Muscle layer of duodenum (tissue), 2 donors: ENCODE results near the gene CDH12.
"Not testable (repeated sequence)": the region's sequence is repeated elsewhere in the genome, so short reads cannot be mapped to it uniquely, and the experiment has no call there.

ENCODE experiments used
- H3K27ac ChIP-seq: one replicate; pipeline ENCODE4 v1.7.0; 2013; ENCODE audit warnings: mild to moderate bottlenecking, low read length
- H3K27me3 ChIP-seq: one replicate; pipeline ENCODE4 v1.7.0; 2013; ENCODE audit warnings: low read depth, mild to moderate bottlenecking, control low read depth, low read length
- H3K36me3 ChIP-seq, 2 donors: one replicate each; pipeline ENCODE4 v1.7.0; 2013; ENCODE audit warnings: low read length in 2 of 2, control low read depth in 1 of 2, mild to moderate bottlenecking in 1 of 2; ENCODE audit not compliant: insufficient read depth in 2 of 2, control insufficient read depth in 1 of 2
- H3K4me1 ChIP-seq, 2 donors: one replicate each; pipeline ENCODE4 v1.7.0; 2013; ENCODE audit warnings: low read length in 2 of 2, mild to moderate bottlenecking in 2 of 2, control low read depth in 1 of 2, moderate library complexity in 1 of 2; ENCODE audit not compliant: insufficient read depth in 2 of 2, control insufficient read depth in 1 of 2
- H3K4me3 ChIP-seq, 2 donors: one replicate each; pipeline ENCODE4 v1.7.0; 2013; ENCODE audit warnings: low read length in 2 of 2, low read depth in 1 of 2, mild to moderate bottlenecking in 1 of 2
- H3K9me3 ChIP-seq, 2 donors: one replicate each; pipeline ENCODE4 v1.7.0; 2013; ENCODE audit warnings: low read length in 2 of 2, control low read depth in 1 of 2, mild to moderate bottlenecking in 1 of 2; ENCODE audit not compliant: control insufficient read depth in 1 of 2
- donor health status: healthy.

The CDH12 gene

GRCh38 chr5:22351178-22351577 lies 502.0 kb downstream of the CDH12 start:
- Histone ChIP-seq H3K36me3 (no peaks in the 10 kb centered on the region), H3K4me1 (no peaks in the 10 kb centered on the region), H3K4me3 (no peak overlapping the region), H3K27ac (no peak overlapping the region), H3K27me3 (no peaks in the 10 kb centered on the region), H3K9me3 (no peaks in the 10 kb centered on the region)

- Histone ChIP-seq H3K27ac (no peak overlapping the region), H3K4me1 (no peaks in the 10 kb centered on the region), H3K4me3 (no peak overlapping the region), H3K36me3 (no peaks in the 10 kb centered on the region), H3K9me3 (no peaks in the 10 kb centered on the region), H3K27me3 (no peaks in the 10 kb centered on the region)
Measured at GRCh38 chr5:22348027-22348426, 505.1 kb downstream of the CDH12 start.

DNA sequence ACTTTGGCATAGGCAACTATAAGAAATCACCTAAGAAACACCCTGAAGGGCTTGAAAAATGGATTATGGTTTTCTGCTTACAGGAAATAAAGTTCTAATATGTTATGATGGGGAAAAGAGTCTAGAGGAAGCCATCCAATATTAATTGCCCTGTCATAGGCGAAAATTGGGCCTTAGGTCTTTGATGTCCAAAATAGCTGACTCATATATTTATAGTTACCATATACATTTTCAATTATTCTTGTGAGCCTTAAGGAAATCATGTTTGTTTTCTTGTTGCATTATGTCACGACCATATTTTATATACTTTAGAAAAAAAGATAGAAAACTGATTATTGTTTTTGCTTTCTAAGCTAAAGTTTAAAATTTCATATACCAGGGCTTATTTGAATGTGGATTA lies 509.1 kb downstream of the CDH12 start:
- no peaks in the 10 kb centered on the region for H3K4me1 ChIP-seq
- H3K27ac ChIP-seq: no peak overlapping the region
- no peak overlapping the region for H3K4me3 ChIP-seq
- no peaks in the 10 kb centered on the region for H3K27me3 ChIP-seq
- H3K9me3 ChIP-seq: no peaks in the 10 kb centered on the region
- no peaks in the 10 kb centered on the region for H3K36me3 ChIP-seq

GRCh38 chr5:22341406-22341805 lies 511.7 kb downstream of the CDH12 start:
- H3K9me3 ChIP-seq: no peaks in the 10 kb centered on the region
- no peak overlapping the region for H3K27ac ChIP-seq
- no peaks in the 10 kb centered on the region for H3K27me3 ChIP-seq

DNA sequence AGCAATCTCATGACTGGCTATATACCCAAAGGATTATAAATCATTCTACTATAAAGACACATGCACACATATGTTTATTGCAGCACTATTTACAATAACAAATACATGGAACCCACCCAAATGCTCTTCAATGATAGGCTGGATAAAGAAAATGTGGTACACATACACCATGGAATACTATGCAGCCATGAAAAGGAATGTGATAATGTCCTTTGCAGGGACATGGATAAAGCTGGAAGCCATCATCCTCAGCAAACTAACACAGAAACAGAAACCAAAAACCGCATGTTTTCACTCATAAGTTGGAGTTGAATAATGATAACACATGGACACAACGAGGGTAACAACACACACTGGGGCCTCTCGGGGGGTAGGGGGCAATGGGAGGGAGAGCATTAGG lies 520.2 kb downstream of the CDH12 start:
- H3K27ac ChIP-seq, H3K4me1 ChIP-seq, H3K4me3 ChIP-seq, H3K9me3 ChIP-seq, H3K27me3 ChIP-seq, H3K36me3 ChIP-seq: not testable (repeated sequence)

More at GRCh38 chr5:22341406-22341805, 511.7 kb downstream of the CDH12 start:
- Histone ChIP-seq H3K4me3 (no peak overlapping the region), H3K4me1 (no peaks in the 10 kb centered on the region), H3K36me3 (no peaks in the 10 kb centered on the region)

GRCh38 chr5:22329683-22330082 lies 523.5 kb downstream of the CDH12 start:
- Histone ChIP-seq H3K27me3 (no peaks in the 10 kb centered on the region), H3K36me3 (no peaks in the 10 kb centered on the region), H3K4me3 (no peak overlapping the region), H3K4me1 (no peaks in the 10 kb centered on the region), H3K27ac (no peak overlapping the region), H3K9me3 (no peaks in the 10 kb centered on the region)

- Histone ChIP-seq H3K9me3 (no peaks in the 10 kb centered on the region), H3K4me3 (no peak overlapping the region), H3K27ac (no peak overlapping the region)
Measured at GRCh38 chr5:22319798-22320197, 533.3 kb downstream of the CDH12 start.

GRCh38 chr5:22316294-22316693 lies 536.9 kb downstream of the CDH12 start:
- Histone ChIP-seq H3K36me3 (no peaks in the 10 kb centered on the region), H3K27ac (no peak overlapping the region), H3K9me3 (no peaks in the 10 kb centered on the region), H3K4me1 (no peaks in the 10 kb centered on the region), H3K4me3 (no peak overlapping the region), H3K27me3 (no peaks in the 10 kb centered on the region)

More at GRCh38 chr5:22319798-22320197, 533.3 kb downstream of the CDH12 start:
- H3K4me1 ChIP-seq: no peaks in the 10 kb centered on the region
- H3K36me3 ChIP-seq: no peaks in the 10 kb centered on the region
- H3K27me3 ChIP-seq: no peaks in the 10 kb centered on the region

GRCh38 chr5:22315052-22315451 lies 538.1 kb downstream of the CDH12 start:
- H3K36me3 ChIP-seq, H3K27me3 ChIP-seq: not testable (repeated sequence)

GRCh38 chr5:22314548-22314947 lies 538.6 kb downstream of the CDH12 start:
- Histone ChIP-seq H3K27me3 (no peaks in the 10 kb centered on the region), H3K4me3 (no peak overlapping the region), H3K4me1 (no peaks in the 10 kb centered on the region), H3K27ac (no peak overlapping the region), H3K9me3 (no peaks in the 10 kb centered on the region), H3K36me3 (no peaks in the 10 kb centered on the region)

More at GRCh38 chr5:22315052-22315451, 538.1 kb downstream of the CDH12 start:
- H3K4me3 ChIP-seq, H3K9me3 ChIP-seq, H3K27ac ChIP-seq, H3K4me1 ChIP-seq: not testable (repeated sequence)

DNA sequence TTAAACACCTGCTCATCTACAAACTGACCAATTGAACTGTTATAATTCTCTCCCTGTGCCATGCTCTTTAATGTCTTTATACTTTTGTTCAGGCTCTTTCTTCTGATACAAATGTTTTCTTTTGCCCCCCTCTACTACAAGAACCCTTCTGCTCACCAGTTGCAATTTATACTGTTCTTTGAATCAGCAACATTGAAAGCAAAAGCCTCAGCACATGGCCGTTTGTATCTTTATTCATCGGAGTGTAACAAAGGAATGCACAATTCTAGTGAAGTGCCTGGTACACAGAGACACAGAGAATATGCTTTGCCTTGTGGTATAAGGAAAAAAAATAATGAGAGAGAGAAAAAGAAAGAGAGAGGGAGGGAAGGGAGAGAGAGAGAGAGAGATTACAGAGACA lies 547.1 kb downstream of the CDH12 start:
- Histone ChIP-seq H3K27ac (no peak overlapping the region), H3K36me3 (no peaks in the 10 kb centered on the region), H3K9me3 (no peaks in the 10 kb centered on the region), H3K4me3 (no peak overlapping the region), H3K27me3 (no peaks in the 10 kb centered on the region), H3K4me1 (no peaks in the 10 kb centered on the region)

DNA sequence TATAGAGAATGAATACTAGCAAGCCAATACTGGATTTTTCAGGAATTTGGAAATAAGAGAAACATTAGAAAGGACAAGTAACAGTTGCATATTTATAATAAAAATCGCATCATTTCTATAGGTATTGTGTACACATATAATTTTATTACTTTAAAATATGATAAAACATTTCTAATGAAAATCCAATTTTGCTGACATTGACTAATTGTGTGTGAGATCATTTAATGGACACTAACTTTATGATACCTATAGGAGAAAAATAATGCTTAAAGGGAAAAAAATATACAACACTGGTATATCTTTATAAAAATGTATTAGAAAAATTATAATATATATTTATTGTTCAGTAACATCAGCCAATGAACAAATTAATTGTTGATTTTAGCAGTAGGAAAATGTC lies 557.3 kb downstream of the CDH12 start:
- Histone ChIP-seq H3K36me3 (no peaks in the 10 kb centered on the region), H3K27me3 (no peaks in the 10 kb centered on the region), H3K4me3 (no peak overlapping the region), H3K4me1 (no peaks in the 10 kb centered on the region), H3K27ac (no peak overlapping the region), H3K9me3 (peaks cover 3 to 9% of the 10 kb centered on the region in 2 donors)
